ENCODE data around the gene RRAD. TPM values are rescaled to one million over a fixed set of nuclear protein-coding genes. Genes with fewer than 3 reads are reported as not detected.

The RRAD gene
- total RNA-seq, 1 donor from 2014 or later, result 135 TPM

DNA sequence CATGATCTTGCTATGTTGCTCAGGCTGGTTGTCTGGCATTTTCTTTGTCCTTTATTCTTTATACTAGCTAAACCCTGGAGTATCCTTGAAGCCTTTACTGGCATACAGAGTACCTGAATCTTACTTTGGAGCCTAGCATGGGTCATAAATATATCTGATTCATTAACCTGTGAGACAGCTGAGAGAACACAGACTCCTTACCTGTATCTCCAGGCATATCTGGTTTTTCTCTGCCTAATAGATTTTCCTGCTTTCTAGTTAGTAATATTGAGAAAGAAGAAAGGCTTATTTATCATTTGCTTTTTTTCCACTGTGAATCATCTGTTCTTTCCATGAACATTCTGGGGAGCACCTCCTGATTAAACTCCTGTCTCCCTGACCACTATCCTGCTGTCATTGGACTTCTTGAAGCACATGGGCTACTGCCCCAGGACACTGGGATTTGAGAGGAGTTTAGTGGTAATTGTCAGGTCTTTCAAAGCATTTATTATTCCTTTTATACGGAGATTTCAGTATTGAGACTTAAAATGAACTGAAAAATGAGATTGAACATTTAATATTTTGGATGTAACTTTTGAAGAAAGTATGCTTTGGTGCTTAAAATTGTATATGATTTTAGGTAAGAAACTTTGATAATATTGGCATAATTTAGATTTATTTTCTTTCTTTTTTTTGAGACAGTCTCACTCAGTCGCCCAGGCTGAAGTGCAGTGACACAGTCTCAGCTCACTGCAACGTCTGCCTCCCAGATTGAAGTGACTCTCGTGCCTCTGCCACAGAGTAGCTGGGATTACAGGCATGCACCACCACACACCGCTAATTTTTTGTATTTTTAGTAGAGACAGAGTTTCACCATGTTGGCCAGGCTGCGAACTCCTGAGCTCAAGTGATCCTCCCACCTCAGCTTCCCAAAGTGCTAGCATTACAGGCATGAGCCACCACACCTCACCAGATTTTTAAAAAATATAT lies 36.4 kb downstream of the RRAD start:
- H3K36me3 ChIP-seq, result peaks cover 20% of the 10 kb centered on the region
- H3K4me1 ChIP-seq, result no peaks in the 10 kb centered on the region
- no peak overlapping the region for H3K4me3 ChIP-seq
- intact Hi-C loops (cut with micrococcal nuclease), result no loop called here
- DNase-seq, result no peak
- TF ChIP-seq CTCF (IDR thresholded peaks at IDR 0.05; ENCODE audit: borderline replicate concordance), result no peak
- no peaks in the 10 kb centered on the region for H3K9me3 ChIP-seq (replicated peaks)
- H3K27me3 ChIP-seq (ENCODE audit: low read depth), result no peaks in the 10 kb centered on the region
- H3K27ac ChIP-seq (replicated peaks), result no peak overlapping the region

DNA sequence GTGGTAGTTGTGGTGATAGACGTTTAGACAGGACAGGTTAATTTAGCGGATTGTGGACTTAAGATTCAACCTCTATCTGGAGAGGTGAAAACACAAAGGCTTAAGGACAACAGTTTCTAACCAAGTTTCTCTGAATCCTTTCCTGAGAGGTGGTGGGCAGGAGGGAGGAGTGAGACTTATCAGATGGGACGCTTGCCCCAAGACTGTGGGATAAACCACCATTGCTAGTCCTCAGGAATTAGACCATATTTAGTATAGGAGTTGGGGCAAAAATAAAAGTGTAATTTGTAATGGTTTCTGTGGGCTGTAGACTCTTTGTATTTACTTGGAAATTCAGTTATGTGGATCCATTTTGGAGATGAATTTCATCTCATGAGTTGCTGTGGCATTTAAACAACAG lies 38.4 kb downstream of the RRAD start:
- no peak overlapping the region for H3K4me3 ChIP-seq
- no peak for DNase-seq
- H3K4me1 ChIP-seq, result no peaks in the 10 kb centered on the region
- intact Hi-C loops (cut with micrococcal nuclease), result no loop called here
- H3K36me3 ChIP-seq, result peaks cover 20% of the 10 kb centered on the region
- no peak overlapping the region for H3K27ac ChIP-seq (replicated peaks)
- no peaks in the 10 kb centered on the region for H3K9me3 ChIP-seq (replicated peaks)
- no peaks in the 10 kb centered on the region for H3K27me3 ChIP-seq (ENCODE audit: low read depth)
- TF ChIP-seq CTCF (IDR thresholded peaks at IDR 0.05; ENCODE audit: borderline replicate concordance), result no peak

- Histone ChIP-seq H3K27ac (replicated peaks) (no peak overlapping the region), H3K4me1 (peaks cover 5% of the 10 kb centered on the region), H3K9me3 (replicated peaks) (no peaks in the 10 kb centered on the region), H3K36me3 (peaks cover 20% of the 10 kb centered on the region), H3K27me3 (ENCODE audit: low read depth) (no peaks in the 10 kb centered on the region), H3K4me3 (no peak overlapping the region)
- no peak for DNase-seq
- TF ChIP-seq CTCF (IDR thresholded peaks at IDR 0.05; ENCODE audit: borderline replicate concordance), result no peak
- intact Hi-C loops (cut with micrococcal nuclease), result no loop called here
Observed at GRCh38 chr16:66886321-66886720, 39.0 kb downstream of the RRAD start.

DNA sequence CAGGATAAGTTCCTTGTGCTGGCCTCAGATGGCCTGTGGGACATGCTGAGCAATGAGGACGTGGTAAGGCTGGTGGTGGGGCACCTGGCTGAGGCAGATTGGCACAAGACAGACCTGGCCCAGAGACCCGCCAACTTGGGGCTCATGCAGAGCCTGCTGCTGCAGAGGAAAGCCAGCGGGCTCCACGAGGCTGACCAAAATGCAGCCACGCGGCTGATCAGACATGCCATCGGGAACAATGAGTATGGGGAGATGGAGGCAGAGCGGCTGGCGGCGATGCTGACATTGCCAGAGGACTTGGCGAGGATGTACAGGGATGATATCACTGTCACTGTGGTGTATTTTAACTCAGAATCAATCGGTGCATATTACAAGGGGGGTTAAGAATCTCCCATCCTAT lies 39.8 kb downstream of the RRAD start:
- no peak for TF ChIP-seq CTCF (IDR thresholded peaks at IDR 0.05; ENCODE audit: borderline replicate concordance)
- H3K4me3 ChIP-seq, result no peak overlapping the region
- intact Hi-C loops (cut with micrococcal nuclease), result no loop called here
- H3K36me3 ChIP-seq, result peaks cover 20% of the 10 kb centered on the region
- peaks cover 13% of the 10 kb centered on the region for H3K4me1 ChIP-seq
- H3K27ac ChIP-seq (replicated peaks), result no peak overlapping the region
- H3K9me3 ChIP-seq (replicated peaks), result no peaks in the 10 kb centered on the region
- DNase-seq, result no peak
- no peaks in the 10 kb centered on the region for H3K27me3 ChIP-seq (ENCODE audit: low read depth)

DNA sequence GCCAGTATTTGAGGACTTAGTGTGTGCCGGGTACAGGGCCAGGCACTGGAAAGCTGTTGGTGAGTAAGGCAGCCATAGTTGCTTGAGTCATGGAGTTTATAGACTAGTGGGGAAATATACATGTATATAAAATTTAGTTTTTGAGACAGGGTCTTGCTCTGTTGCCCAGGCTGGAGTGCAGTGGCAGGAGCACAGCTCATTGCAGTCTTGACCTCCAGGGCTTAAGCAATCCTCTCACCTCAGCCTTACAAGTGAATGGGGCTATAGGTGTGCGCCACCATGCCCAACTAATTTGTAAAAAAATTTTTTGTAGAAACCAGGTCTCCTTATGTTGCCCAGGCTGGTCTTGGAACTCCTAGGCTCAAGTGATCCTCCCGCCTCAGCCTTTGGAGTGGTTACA lies 42.6 kb downstream of the RRAD start:
- intact Hi-C loops (cut with micrococcal nuclease), result no loop called here
- Histone ChIP-seq H3K4me3 (no peak overlapping the region), H3K27ac (replicated peaks) (no peak overlapping the region), H3K9me3 (replicated peaks) (no peaks in the 10 kb centered on the region), H3K4me1 (peaks cover 20% of the 10 kb centered on the region), H3K27me3 (ENCODE audit: low read depth) (no peaks in the 10 kb centered on the region), H3K36me3 (peaks cover 20% of the 10 kb centered on the region)
- DNase-seq, result no peak
- no peak for TF ChIP-seq CTCF (IDR thresholded peaks at IDR 0.05; ENCODE audit: borderline replicate concordance)

Measured in left ventricle myocardium inferior (tissue), 1 donor.